Parathyroid adenoma (tissue), 2 donors: Measurements from ENCODE around the gene P2RX6.

Source experiments
- H2AFZ ChIP-seq: fragments of 300-600 bp; sonication (generic); one replicate; pipeline ENCODE4 v1.7.0; 2017; ENCODE audit warnings: antibody characterized with exemption, mild to moderate bottlenecking
- H3K27ac ChIP-seq: fragments of 300-600 bp; sonication (generic); one replicate; pipeline ENCODE4 v1.7.0; 2017
- H3K27me3 ChIP-seq: fragments of 300-600 bp; sonication (generic); one replicate; pipeline ENCODE4 v1.7.0; 2017; ENCODE audit warnings: low read length; ENCODE audit not compliant: control insufficient read depth, insufficient read depth
- H3K36me3 ChIP-seq: fragments of 300-600 bp; sonication (generic); one replicate; pipeline ENCODE4 v1.7.0; 2017; ENCODE audit warnings: low read length; ENCODE audit not compliant: control insufficient read depth, insufficient read depth
- H3K4me1 ChIP-seq: fragments of 300-600 bp; sonication (generic); one replicate; pipeline ENCODE4 v1.7.0; 2017; ENCODE audit warnings: control low read depth
- H3K4me2 ChIP-seq: fragments of 300-600 bp; sonication (generic); one replicate; pipeline ENCODE4 v1.7.0; 2017; ENCODE audit warnings: low read length
- H3K4me3 ChIP-seq: fragments of 300-600 bp; sonication (generic); one replicate; pipeline ENCODE4 v1.7.0; 2017; ENCODE audit warnings: low read depth, low read length
- H3K79me2 ChIP-seq: fragments of 300-600 bp; sonication (generic); one replicate; pipeline ENCODE4 v1.7.0; 2017; ENCODE audit warnings: control low read depth
- H3K9ac ChIP-seq: fragments of 300-600 bp; sonication (generic); one replicate; pipeline ENCODE4 v1.7.0; 2017; ENCODE audit warnings: mild to moderate bottlenecking
- H3K9me3 ChIP-seq: fragments of 300-600 bp; sonication (generic); one replicate; pipeline ENCODE4 v1.7.0; 2017; ENCODE audit warnings: low read length; ENCODE audit not compliant: control insufficient read depth
- CTCF ChIP-seq: fragments of 300-600 bp; sonication (generic); IDR thresholded peaks from one replicate; pipeline ENCODE4 v1.7.0; 2017; ENCODE audit warnings: antibody characterized with exemption, mild to moderate bottlenecking
- donor health status: primary hyperparathyroidism.

The P2RX6 gene

DNA sequence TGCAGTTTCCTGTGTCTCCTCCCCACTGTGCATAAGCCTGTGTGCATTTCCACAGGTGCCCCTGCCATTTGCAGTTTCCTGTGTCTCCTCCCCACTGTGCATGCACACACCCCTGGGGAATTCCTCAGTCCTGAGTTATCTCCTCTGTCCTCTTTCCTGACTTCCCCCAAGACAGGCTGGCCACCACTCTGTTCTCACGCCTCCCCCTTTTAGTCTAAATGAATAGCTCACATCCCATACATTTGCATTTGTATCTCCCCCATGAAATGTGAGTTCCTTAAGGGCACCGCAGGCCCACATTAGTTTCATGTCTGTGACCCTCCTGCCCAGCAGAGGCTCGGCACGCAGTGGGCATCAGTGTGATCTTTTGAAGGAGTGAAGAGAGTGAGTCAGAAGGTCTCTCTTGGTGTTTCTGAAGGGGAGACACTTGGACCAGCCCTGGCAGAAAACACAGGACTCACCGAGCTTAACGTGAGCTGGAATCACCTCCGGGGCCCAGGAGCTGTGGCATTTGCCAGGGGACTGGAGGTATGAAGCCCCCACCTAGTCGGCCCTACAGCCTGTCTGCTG lies 37.0 kb downstream of the P2RX6 start:
- Histone ChIP-seq H3K27me3 (no peaks in the 10 kb centered on the region), H3K36me3 (no peaks in the 10 kb centered on the region), H3K9ac (no peak overlapping the region), H3K79me2 (no peaks in the 10 kb centered on the region), H2AFZ (no peak overlapping the region), H3K4me1 (no peaks in the 10 kb centered on the region), H3K27ac (no peak overlapping the region), H3K4me3 (no peak overlapping the region), H3K9me3 (no peaks in the 10 kb centered on the region), H3K4me2 (no peak overlapping the region)
- no peak for TF ChIP-seq CTCF

DNA sequence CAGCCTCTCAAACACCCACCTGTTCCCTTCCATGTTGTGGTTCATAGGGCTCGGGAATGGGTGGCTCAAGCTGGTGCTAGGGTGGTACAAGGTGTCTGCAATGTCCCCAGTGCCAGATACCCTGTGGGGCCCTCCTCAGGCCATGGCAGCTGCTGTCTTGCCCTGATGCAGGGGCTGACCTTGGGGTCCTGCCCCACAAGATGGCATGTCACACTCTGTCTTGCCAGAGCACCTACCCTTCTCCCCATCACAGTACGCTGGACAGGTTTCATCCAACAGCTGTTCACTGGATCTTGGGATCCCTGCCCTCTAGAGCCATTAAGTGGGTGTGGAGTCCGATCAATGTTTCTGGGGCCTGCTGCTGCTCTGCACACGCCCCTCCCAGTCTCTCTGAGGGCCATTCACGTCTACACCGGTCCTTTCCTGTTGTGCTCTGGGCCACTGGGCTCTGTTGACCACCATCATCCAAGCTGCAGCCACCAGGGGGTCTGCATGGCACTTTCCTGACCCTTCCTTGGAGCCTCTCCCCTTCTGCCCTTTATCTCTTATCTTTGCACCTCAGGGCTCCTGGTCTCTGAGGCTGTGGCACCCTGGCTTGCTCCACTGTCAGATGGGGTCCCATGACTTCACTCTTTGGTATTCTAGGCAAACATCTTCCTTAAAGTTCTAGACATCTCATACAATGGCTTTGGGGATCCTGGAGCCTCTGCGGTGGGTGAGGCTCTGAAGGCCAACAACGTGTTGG lies 37.9 kb downstream of the P2RX6 start:
- no peak for TF ChIP-seq CTCF
- no peaks in the 10 kb centered on the region for H3K27me3 ChIP-seq
- H3K4me2 ChIP-seq = no peak overlapping the region
- H3K9ac ChIP-seq = no peak overlapping the region
- H3K4me1 ChIP-seq = no peaks in the 10 kb centered on the region
- no peaks in the 10 kb centered on the region for H3K79me2 ChIP-seq
- H3K9me3 ChIP-seq = no peaks in the 10 kb centered on the region
- H2AFZ ChIP-seq = no peak overlapping the region
- no peaks in the 10 kb centered on the region for H3K36me3 ChIP-seq
- H3K4me3 ChIP-seq = no peak overlapping the region
- H3K27ac ChIP-seq = no peak overlapping the region

DNA sequence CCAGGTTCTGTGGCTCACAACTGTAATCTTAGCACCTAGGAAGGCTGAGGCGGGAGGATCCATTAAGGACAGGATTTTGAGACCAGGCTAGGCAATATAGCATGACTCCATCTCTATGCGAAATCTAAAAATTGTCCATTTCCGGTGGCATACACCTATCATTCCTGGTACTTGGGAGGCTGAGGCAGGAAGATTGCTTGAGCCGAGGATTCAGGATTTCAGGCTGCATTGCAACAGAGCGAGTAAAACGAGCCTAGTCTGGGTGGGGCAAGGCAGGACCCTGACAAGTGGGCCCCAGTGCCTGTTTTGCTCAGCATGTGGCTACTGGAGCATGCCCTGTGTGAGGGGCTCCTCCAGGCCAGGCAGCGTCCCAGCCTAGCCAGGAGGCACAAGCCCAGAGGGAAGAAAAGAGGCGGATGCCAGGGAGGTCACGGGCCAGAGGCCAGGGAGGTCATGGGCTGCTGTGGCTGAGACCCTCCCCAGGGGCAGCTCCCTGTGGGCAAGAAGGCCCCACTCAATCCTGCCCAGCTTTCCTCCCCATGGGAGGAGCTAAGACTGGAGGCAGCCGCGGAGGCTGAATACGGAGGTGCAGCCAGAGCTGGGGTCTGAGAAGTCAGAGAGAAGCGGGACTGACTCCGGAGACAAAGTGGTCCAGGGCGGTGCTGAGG lies 39.2 kb downstream of the P2RX6 start:
- H3K36me3 ChIP-seq = no peaks in the 10 kb centered on the region
- no peak overlapping the region for H2AFZ ChIP-seq
- H3K4me3 ChIP-seq = no peak overlapping the region
- no peaks in the 10 kb centered on the region for H3K79me2 ChIP-seq
- no peaks in the 10 kb centered on the region for H3K27me3 ChIP-seq
- no peak overlapping the region for H3K27ac ChIP-seq
- TF ChIP-seq CTCF = no peak
- H3K9me3 ChIP-seq = no peaks in the 10 kb centered on the region
- no peak overlapping the region for H3K9ac ChIP-seq
- H3K4me1 ChIP-seq = no peaks in the 10 kb centered on the region
- no peak overlapping the region for H3K4me2 ChIP-seq

- no peak for TF ChIP-seq CTCF
- H3K36me3 ChIP-seq = no peaks in the 10 kb centered on the region
- no peaks in the 10 kb centered on the region for H3K79me2 ChIP-seq
- H3K27me3 ChIP-seq = no peaks in the 10 kb centered on the region
- H3K27ac ChIP-seq = no peak overlapping the region
- H2AFZ ChIP-seq = no peak overlapping the region
- H3K4me3 ChIP-seq = no peak overlapping the region
- no peak overlapping the region for H3K9ac ChIP-seq
- no peak overlapping the region for H3K4me2 ChIP-seq
- H3K9me3 ChIP-seq = no peaks in the 10 kb centered on the region
- H3K4me1 ChIP-seq = no peaks in the 10 kb centered on the region
Observed at GRCh38 chr22:21054714-21055563, 40.0 kb downstream of the P2RX6 start.
